NOMO-1 treated with dmso at 0.1 percent for 144 hours (cell line): ENCODE results near the gene RNF214.
"Not testable (repeated sequence)": the region's sequence is repeated elsewhere in the genome, so short reads cannot be mapped to it uniquely, and the experiment has no call there.

Source experiments
- DNase-seq: peaks from one replicate; lab custom pipeline; 2025; ENCODE audit not compliant: unreplicated experiment; lab: John Stamatoyannopoulos, UW

Gene RNF214

GRCh38 chr11:117313091-117313490 lies 80.6 kb downstream of the RNF214 start:
- DNase-seq = peak; percentile 32

- DNase-seq = no peak
These were observed 81.6 kb downstream of the RNF214 start for GRCh38 chr11:117313828-117314768.

- peak; percentile 23 for DNase-seq
These were observed 82.4 kb downstream of the RNF214 start for GRCh38 chr11:117314840-117315239.

- DNase-seq = no peak
These were observed 83.1 kb downstream of the RNF214 start for GRCh38 chr11:117315285-117316196.

GRCh38 chr11:117316197-117316961 lies 83.9 kb downstream of the RNF214 start, which contains the start of gene BACE1:
Gene BACE1, minus strand, starts transcription at chr11:117316256. Its CDS starts 461 bp downstream, at chr11:117315795.
- DNase-seq = peak; percentile 15

GRCh38 chr11:117318738-117319137 lies 86.3 kb downstream of the RNF214 start:
- DNase-seq = no peak

- DNase-seq = no peak
These were observed 86.9 kb downstream of the RNF214 start for GRCh38 chr11:117319214-117319840.

- not testable (repeated sequence) for DNase-seq
These were observed 94.7 kb downstream of the RNF214 start for GRCh38 chr11:117327255-117327566.

GRCh38 chr11:117327567-117328374 lies 95.3 kb downstream of the RNF214 start, which contains the start of gene CEP164:
Gene CEP164, plus strand, starts transcription at chr11:117327854. Its CDS starts 10,733 bp downstream, at chr11:117338587.
- DNase-seq = peak; percentile 91

GRCh38 chr11:117328375-117329010 lies 96.0 kb downstream of the RNF214 start:
- no peak for DNase-seq

- no peak for DNase-seq
These were observed 100.4 kb downstream of the RNF214 start for GRCh38 chr11:117332843-117333242.

- no peak for DNase-seq
These were observed 101.4 kb downstream of the RNF214 start for GRCh38 chr11:117333917-117334316.

GRCh38 chr11:117334896-117335295 lies 102.4 kb downstream of the RNF214 start:
- DNase-seq = no peak

- DNase-seq = no peak
These were observed 102.9 kb downstream of the RNF214 start for GRCh38 chr11:117335399-117335798.
